Large intestine (tissue), 12 donors: ENCODE data around the gene ISG20L2. TPM values are rescaled to one million over a fixed set of nuclear protein-coding genes. Genes with fewer than 3 reads are reported as not detected.

ENCODE experiments used
- DNase-seq, 2 donors: peaks; one replicate each; pipeline versions ENCODE4 v3.0.0 to v3.0.0-alpha.2; 2013
- H3K27ac ChIP-seq: one replicate; pipeline ENCODE4 v1.5.1; 2013; ENCODE audit warnings: low read length
- H3K27me3 ChIP-seq: 2 replicates; pipeline ENCODE4 v1.6.1; 2013; ENCODE audit warnings: low read length; ENCODE audit not compliant: control insufficient read depth, insufficient read depth
- H3K36me3 ChIP-seq: 2 replicates; pipeline ENCODE4 v1.6.1; 2013; ENCODE audit warnings: low read length; ENCODE audit not compliant: control insufficient read depth, insufficient read depth
- H3K4me1 ChIP-seq: one replicate; pipeline ENCODE4 v1.6.1; 2013; ENCODE audit warnings: low read length; ENCODE audit not compliant: control insufficient read depth, insufficient read depth
- H3K4me3 ChIP-seq: one replicate; pipeline ENCODE4 v1.5.1; 2013; ENCODE audit warnings: low read length
- H3K9me3 ChIP-seq: one replicate; pipeline ENCODE4 v1.6.1; 2013; ENCODE audit warnings: mild to moderate bottlenecking, low read depth, low read length, moderate library complexity; ENCODE audit not compliant: control insufficient read depth
- WGBS: methylation state at CpG from one replicate; pipeline ENCODE4 v1.1.5; 2013; ENCODE audit warnings: low lambda C conversion rate; ENCODE audit not compliant: insufficient coverage; 5-methylcytosine and 5-hydroxymethylcytosine counted together
- long read RNA-seq, 11 donors: transcript quantifications; one replicate each; lab custom pipeline, GENCODE V29; 2026
- polyA plus RNA-seq: library from polyadenylated mRNA; unstranded; fragments of 120-200 nt; gene quantifications from one replicate; pipeline ENCODE4 v1.2.1, GENCODE V29; 2013

The ISG20L2 gene
- 36.6 TPM for polyA plus RNA-seq
- long read RNA-seq, donor 1, partial matches to known transcripts: 11 of 19 reads
- long read RNA-seq, donor 1, other reads (novel, unspliced or antisense): 0 of 19 reads
- long read RNA-seq, donor 2, transcript ISG20L2-201 (3 exons, 3,303 nt): major isoform, 14 of 32 reads
- long read RNA-seq, donor 2, partial matches to known transcripts: 11 of 32 reads
- long read RNA-seq, donor 2, other reads (novel, unspliced or antisense): 0 of 32 reads
- long read RNA-seq, donor 3: 0 reads
- long read RNA-seq, donor 4, partial matches to known transcripts: 0 of 1 reads
- long read RNA-seq, donor 4, other reads (novel, unspliced or antisense): 0 of 1 reads
- long read RNA-seq, donor 5, partial matches to known transcripts: 0 of 7 reads
- long read RNA-seq, donor 5, other reads (novel, unspliced or antisense): 0 of 7 reads
- long read RNA-seq, donor 6, transcript ISG20L2-201 (3 exons, 3,303 nt): major isoform, 11 of 18 reads
- long read RNA-seq, donor 6, partial matches to known transcripts: 0 of 18 reads
- long read RNA-seq, donor 6, other reads (novel, unspliced or antisense): 0 of 18 reads
- long read RNA-seq, donor 7, partial matches to known transcripts: 0 of 6 reads
- long read RNA-seq, donor 7, other reads (novel, unspliced or antisense): 0 of 6 reads
- long read RNA-seq, donor 8, transcript ISG20L2-202 (4 exons, 2,310 nt): minor isoform, 7 of 41 reads
- long read RNA-seq, donor 8, transcript ISG20L2-201 (3 exons, 3,303 nt): major isoform, 11 of 41 reads
- long read RNA-seq, donor 8, partial matches to known transcripts: 21 of 41 reads
- long read RNA-seq, donor 8, other reads (novel, unspliced or antisense): 0 of 41 reads
- long read RNA-seq, donor 9, transcript ISG20L2-201 (3 exons, 3,303 nt): major isoform, 6 of 10 reads
- long read RNA-seq, donor 9, partial matches to known transcripts: 0 of 10 reads
- long read RNA-seq, donor 9, other reads (novel, unspliced or antisense): 0 of 10 reads
- long read RNA-seq, donor 10, transcript ISG20L2-202 (4 exons, 2,310 nt): minor isoform, 7 of 51 reads
- long read RNA-seq, donor 10, transcript ISG20L2-201 (3 exons, 3,303 nt): major isoform, 11 of 51 reads
- long read RNA-seq, donor 10, partial matches to known transcripts: 25 of 51 reads
- long read RNA-seq, donor 10, other reads (novel, unspliced or antisense): 5 of 51 reads
- long read RNA-seq, donor 11, partial matches to known transcripts: 15 of 22 reads
- long read RNA-seq, donor 11, other reads (novel, unspliced or antisense): 0 of 22 reads

GRCh38 chr1:156728599-156729462 lies at the start of gene ISG20L2:
TSS of gene ISG20L2 (minus strand) at chr1:156728766. CDS start at chr1:156727652, 1,114 bp downstream.
- Histone ChIP-seq H3K27me3 (no peaks in the 10 kb centered on the region), H3K4me3 (peak within 1 kb of the TSS; percentile 76), H3K4me1 (peaks cover 33% of the 10 kb centered on the region), H3K27ac (peak within 1 kb of the TSS; percentile 94), H3K36me3 (peaks cover 32% of the 10 kb centered on the region), H3K9me3 (no peaks in the 10 kb centered on the region)
- WGBS: 0% methylated on average over 2 of the region's 57 CpGs
- peak; percentile 99 for DNase-seq

GRCh38 chr1:156777573-156777972 lies 49.0 kb upstream of the ISG20L2 start:
- Histone ChIP-seq H3K27ac (no peak overlapping the region), H3K9me3 (no peaks in the 10 kb centered on the region), H3K27me3 (no peaks in the 10 kb centered on the region), H3K4me3 (no peak overlapping the region), H3K36me3 (peaks cover 28% of the 10 kb centered on the region), H3K4me1 (peaks cover 10% of the 10 kb centered on the region)
- 40% methylated on average over 1 of the region's 1 CpG for WGBS
- DNase-seq: no peak

GRCh38 chr1:156776942-156777341 lies 48.4 kb upstream of the ISG20L2 start:
- Histone ChIP-seq H3K4me3 (no peak overlapping the region), H3K4me1 (peaks cover 10% of the 10 kb centered on the region), H3K27me3 (no peaks in the 10 kb centered on the region), H3K9me3 (no peaks in the 10 kb centered on the region), H3K27ac (no peak overlapping the region), H3K36me3 (peaks cover 25% of the 10 kb centered on the region)
- no peak for DNase-seq
- WGBS: no CpG with 5 or more reads among the region's 4 CpGs

- H3K4me1 ChIP-seq: peaks cover 14% of the 10 kb centered on the region
Observed at GRCh38 chr1:156775799-156776198, 47.2 kb upstream of the ISG20L2 start.

GRCh38 chr1:156773607-156774006 lies 45.0 kb upstream of the ISG20L2 start:
- Histone ChIP-seq H3K4me3 (no peak overlapping the region), H3K4me1 (peaks cover 19% of the 10 kb centered on the region), H3K9me3 (no peaks in the 10 kb centered on the region), H3K36me3 (peaks cover 25% of the 10 kb centered on the region), H3K27ac (no peak overlapping the region), H3K27me3 (no peaks in the 10 kb centered on the region)
- 100% methylated on average over 2 of the region's 3 CpGs for whole genome bisulfite sequencing
- no peak for DNase-seq

More at GRCh38 chr1:156775799-156776198, 47.2 kb upstream of the ISG20L2 start:
- H3K4me3 ChIP-seq: no peak overlapping the region
- no peak overlapping the region for H3K27ac ChIP-seq
- no CpG with 5 or more reads among the region's 5 CpGs for WGBS
- H3K9me3 ChIP-seq: no peaks in the 10 kb centered on the region
- H3K36me3 ChIP-seq: peaks cover 20% of the 10 kb centered on the region
- no peak for DNase-seq
- no peaks in the 10 kb centered on the region for H3K27me3 ChIP-seq

GRCh38 chr1:156772728-156773497 lies 44.3 kb upstream of the ISG20L2 start:
- Histone ChIP-seq H3K4me3 (no peak overlapping the region), H3K36me3 (peaks cover 21% of the 10 kb centered on the region), H3K27ac (no peak overlapping the region), H3K27me3 (no peaks in the 10 kb centered on the region), H3K4me1 (peaks cover 19% of the 10 kb centered on the region), H3K9me3 (no peaks in the 10 kb centered on the region)
- peak in 1 of 2 donors; percentile 25 for DNase-seq
- WGBS: 60% methylated on average over 1 of the region's 9 CpGs

GRCh38 chr1:156772222-156772621 lies 43.7 kb upstream of the ISG20L2 start:
- peaks cover 21% of the 10 kb centered on the region for H3K36me3 ChIP-seq
- no peaks in the 10 kb centered on the region for H3K27me3 ChIP-seq
- peaks cover 19% of the 10 kb centered on the region for H3K4me1 ChIP-seq
- no peak for DNase-seq
- H3K9me3 ChIP-seq: no peaks in the 10 kb centered on the region
- 86% methylated on average over 2 of the region's 3 CpGs for WGBS
- no peak overlapping the region for H3K4me3 ChIP-seq
- no peak overlapping the region for H3K27ac ChIP-seq

GRCh38 chr1:156768610-156769295 lies 40.2 kb upstream of the ISG20L2 start:
- 12% methylated on average over 3 of the region's 8 CpGs for WGBS
- Histone ChIP-seq H3K36me3 (peaks cover 18% of the 10 kb centered on the region), H3K27ac (peak overlapping the region; percentile 23), H3K4me3 (peak overlapping the region; percentile 98), H3K9me3 (no peaks in the 10 kb centered on the region), H3K27me3 (no peaks in the 10 kb centered on the region), H3K4me1 (peaks cover 25% of the 10 kb centered on the region)
- DNase-seq: peak in 1 of 2 donors; percentile 35
